Osteoblast (primary cell): ENCODE results near the gene IL24. TPM values are rescaled to one million over a fixed set of nuclear protein-coding genes. Genes with fewer than 3 reads are reported as not detected.
A peak's percentile ranks its signal among the peaks of the same experiment; 100 is the strongest.

Source experiments
- DNase-seq: peaks from one replicate; pipeline ENCODE4 v3.0.0; 2011; ENCODE audit warnings: low spot score, mixed read lengths; ENCODE audit not compliant: insufficient read length; ENCODE audit errors: missing footprints
- H2AFZ ChIP-seq: 2 replicates; pipeline ENCODE4 v1.6.0; 2011; ENCODE audit warnings: mild to moderate bottlenecking, low read length
- H3K27ac ChIP-seq: 2 replicates; pipeline ENCODE4 v1.5.1; 2011; ENCODE audit warnings: mild to moderate bottlenecking, low read depth, low read length, moderate library complexity
- H3K27me3 ChIP-seq: 2 replicates; pipeline ENCODE4 v1.6.0; 2012; ENCODE audit warnings: mild to moderate bottlenecking, control low read depth, inconsistent platforms, low read length, moderate library complexity; ENCODE audit not compliant: insufficient read depth
- H3K36me3 ChIP-seq: 2 replicates; pipeline ENCODE4 v1.5.1; 2011; ENCODE audit warnings: mild to moderate bottlenecking, low read length, control low read depth, moderate library complexity; ENCODE audit not compliant: insufficient read depth
- H3K4me1 ChIP-seq: 2 replicates; pipeline ENCODE4 v1.5.1; 2011; ENCODE audit warnings: mild to moderate bottlenecking, low read length, control low read depth, moderate library complexity; ENCODE audit not compliant: insufficient read depth
- H3K4me2 ChIP-seq: 2 replicates; pipeline ENCODE4 v1.6.0; 2011; ENCODE audit warnings: mild to moderate bottlenecking, low read length; ENCODE audit not compliant: insufficient read depth
- H3K4me3 ChIP-seq: fragments of 200-600 bp; sonication (generic); 3 replicates; pipeline ENCODE4 v1.5.1; 2012; ENCODE audit warnings: mild to moderate bottlenecking, low read length, inconsistent platforms; ENCODE audit not compliant: insufficient read depth
- H3K79me2 ChIP-seq: 2 replicates; pipeline ENCODE4 v1.6.0; 2012; ENCODE audit warnings: mild to moderate bottlenecking, low read length, control low read depth, inconsistent platforms; ENCODE audit not compliant: insufficient read depth
- H3K9me3 ChIP-seq: 2 replicates; pipeline ENCODE4 v1.5.1; 2011; ENCODE audit warnings: low read depth, low read length, control low read depth
- H4K20me1 ChIP-seq: 2 replicates; pipeline ENCODE4 v1.6.0; 2012; ENCODE audit warnings: mild to moderate bottlenecking, low read length, control low read depth; ENCODE audit not compliant: insufficient read depth
- CTCF ChIP-seq: IDR thresholded peaks from 2 replicates; pipeline ENCODE4 v1.5.1; 2011; ENCODE audit warnings: mild to moderate bottlenecking, low read depth, low read length, moderate library complexity; ENCODE audit errors: extremely low read depth
- total RNA-seq: library from RNA; depleted of rRNA; stranded (reverse); fragments of >200 nt; gene quantifications from 2 replicates; pipeline ENCODE4 v1.2.3, GENCODE V29; 2012

Gene IL24
- total RNA-seq, 1 donor, result not detected

DNA sequence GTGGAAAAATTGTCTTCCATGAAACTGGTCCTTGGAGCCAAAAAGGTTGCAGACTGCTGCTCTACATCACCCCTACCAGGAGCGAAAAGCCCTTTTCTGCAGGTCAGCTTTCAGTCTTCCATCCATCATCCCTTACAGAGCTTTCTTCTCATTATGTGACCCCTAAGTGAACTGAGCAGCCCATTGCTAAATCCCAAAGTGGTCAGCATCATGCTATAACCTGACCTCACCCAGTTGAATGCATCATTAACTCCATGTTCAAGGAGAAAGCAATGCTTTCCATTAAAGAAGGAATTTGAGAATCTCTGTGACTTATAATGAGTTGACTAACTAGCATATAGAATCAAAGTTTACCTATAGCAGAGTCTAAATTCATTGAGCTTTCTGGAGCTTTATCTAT, 10.4 kb upstream of the IL24 start:
- Histone ChIP-seq H3K27me3 (no peaks in the 10 kb centered on the region), H3K4me2 (no peak overlapping the region)
- no peak for DNase-seq

DNA sequence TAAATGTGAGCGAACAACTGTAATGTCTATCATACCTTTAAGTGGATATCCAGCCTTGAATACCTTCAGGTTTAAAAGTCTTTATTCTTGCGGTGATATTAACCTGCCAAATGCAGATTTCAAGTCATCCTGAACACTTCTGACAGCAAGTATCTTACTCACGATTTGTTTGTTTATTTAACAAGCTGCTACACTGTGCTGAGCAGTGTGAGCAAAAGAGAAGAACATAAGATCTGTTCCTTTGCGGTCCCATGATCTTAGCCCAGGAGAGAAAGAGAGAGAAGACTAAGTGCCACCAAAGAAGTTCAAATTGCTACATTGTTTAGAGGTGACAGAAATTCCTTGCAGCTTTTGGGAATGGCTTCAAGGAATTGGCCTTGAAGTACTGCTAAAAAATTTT, 9.5 kb upstream of the IL24 start:
- DNase-seq, result no peak
- TF ChIP-seq CTCF, result no peak

More for the DNA sequence above, 10.4 kb upstream of the IL24 start:
- Histone ChIP-seq H3K4me3 (no peak overlapping the region), H3K9me3 (no peaks in the 10 kb centered on the region), H3K27ac (no peak overlapping the region), H3K36me3 (no peaks in the 10 kb centered on the region), H3K79me2 (no peaks in the 10 kb centered on the region), H3K4me1 (peaks cover 21% of the 10 kb centered on the region), H4K20me1 (no peaks in the 10 kb centered on the region), H2AFZ (no peak overlapping the region)
- TF ChIP-seq CTCF, result no peak

GRCh38 chr1:206890125-206891060, 6.8 kb upstream of the IL24 start:
- no peaks in the 10 kb centered on the region for H4K20me1 ChIP-seq
- no peak for TF ChIP-seq CTCF
- DNase-seq, result no peak
- peak overlapping the region; percentile 10 for H3K4me3 ChIP-seq
- H2AFZ ChIP-seq, result no peak overlapping the region
- H3K36me3 ChIP-seq, result no peaks in the 10 kb centered on the region
- peaks cover 38% of the 10 kb centered on the region for H3K4me1 ChIP-seq
- no peaks in the 10 kb centered on the region for H3K79me2 ChIP-seq
- H3K9me3 ChIP-seq, result no peaks in the 10 kb centered on the region
- H3K27me3 ChIP-seq, result no peaks in the 10 kb centered on the region
- H3K4me2 ChIP-seq, result peak overlapping the region; percentile 74
- H3K27ac ChIP-seq, result peak overlapping the region; percentile 90

More for the DNA sequence above, 9.5 kb upstream of the IL24 start:
- Histone ChIP-seq H3K79me2 (no peaks in the 10 kb centered on the region), H3K4me2 (no peak overlapping the region), H3K4me3 (no peak overlapping the region), H4K20me1 (no peaks in the 10 kb centered on the region), H3K9me3 (no peaks in the 10 kb centered on the region), H3K36me3 (no peaks in the 10 kb centered on the region), H2AFZ (no peak overlapping the region), H3K27ac (no peak overlapping the region), H3K27me3 (no peaks in the 10 kb centered on the region), H3K4me1 (peaks cover 30% of the 10 kb centered on the region)

GRCh38 chr1:206891412-206891811, 5.8 kb upstream of the IL24 start:
- no peaks in the 10 kb centered on the region for H3K27me3 ChIP-seq
- no peaks in the 10 kb centered on the region for H3K79me2 ChIP-seq
- no peak overlapping the region for H2AFZ ChIP-seq
- no peaks in the 10 kb centered on the region for H3K9me3 ChIP-seq
- peak overlapping the region; percentile 40 for H3K4me2 ChIP-seq
- no peak overlapping the region for H3K4me3 ChIP-seq
- DNase-seq, result no peak
- H3K4me1 ChIP-seq, result peaks cover 47% of the 10 kb centered on the region
- H3K27ac ChIP-seq, result peak overlapping the region; percentile 90
- H3K36me3 ChIP-seq, result no peaks in the 10 kb centered on the region
- TF ChIP-seq CTCF, result no peak
- H4K20me1 ChIP-seq, result no peaks in the 10 kb centered on the region
